Lung (tissue), 12 donors: ENCODE data around the gene TNFSF13. TPM values are rescaled to one million over a fixed set of nuclear protein-coding genes. Genes with fewer than 3 reads are reported as not detected.

Experiments used
- ATAC-seq: fragments of 200-7000 bp; cut with Tn5 transposase; one replicate; pipeline ENCODE4 v1.9.1; 2020; ENCODE audit warnings: moderate number of reproducible peaks; ENCODE audit not compliant: insufficient read depth, low FRiP score
- DNase-seq, 3 donors: peaks; one replicate each; pipeline ENCODE4 v3.0.0-alpha.2; 2013 to 2017
- H3K27ac ChIP-seq, 2 donors: one replicate each; pipeline ENCODE4 v1.5.1; 2013; ENCODE audit warnings: mild to moderate bottlenecking in 2 of 2, moderate library complexity in 2 of 2, control low read depth in 1 of 2, inconsistent platforms in 1 of 2, low read depth in 1 of 2, low read length in 1 of 2
- H3K27me3 ChIP-seq, 3 donors: one replicate each; pipeline ENCODE4 v1.5.1; 2013; ENCODE audit warnings: low read length in 2 of 3; ENCODE audit not compliant: control insufficient read depth in 3 of 3, insufficient read depth in 3 of 3
- H3K36me3 ChIP-seq, 4 donors: one replicate each; pipeline ENCODE4 v1.5.1; 2013; ENCODE audit warnings: low read length in 4 of 4, mild to moderate bottlenecking in 1 of 4, moderate library complexity in 1 of 4; ENCODE audit not compliant: control insufficient read depth in 4 of 4, insufficient read depth in 4 of 4
- H3K4me1 ChIP-seq, 5 donors: one replicate each; pipeline ENCODE4 v1.5.1; 2013; ENCODE audit warnings: low read length in 5 of 5, mild to moderate bottlenecking in 2 of 5, moderate library complexity in 1 of 5; ENCODE audit not compliant: control insufficient read depth in 5 of 5, insufficient read depth in 5 of 5
- H3K4me3 ChIP-seq: one replicate; pipeline ENCODE4 v1.5.1; 2013; ENCODE audit warnings: mild to moderate bottlenecking, control low read depth, moderate library complexity
- H3K9ac ChIP-seq, 2 donors: one replicate each; pipeline ENCODE4 v1.5.1; 2013; ENCODE audit warnings: low read length in 2 of 2, control low read depth in 1 of 2; ENCODE audit not compliant: insufficient read depth in 1 of 2
- H3K9me3 ChIP-seq, 4 donors: one replicate each; pipeline ENCODE4 v1.5.1; 2013; ENCODE audit warnings: low read length in 3 of 4, mild to moderate bottlenecking in 1 of 4, moderate library complexity in 1 of 4; ENCODE audit not compliant: control insufficient read depth in 4 of 4, insufficient read depth in 3 of 4
- WGBS, 2 donors: extraction: QIAGEN DNeasy Blood & Tissue Kit; methylation state at CpG; one replicate each; pipeline ENCODE4 v1.1.7; 2013; 5-methylcytosine and 5-hydroxymethylcytosine counted together
- polyA plus RNA-seq, 2 donors: library from polyadenylated mRNA; stranded (reverse); fragments of 200-250 nt; gene quantifications; one replicate each; pipeline ENCODE4 v1.2.1, GENCODE V29; 2013
- total RNA-seq, 2 donors: library from RNA; depleted of rRNA in 1 of 2; stranded (reverse); fragments of >200 nt in 1 of 2; gene quantifications; one replicate each; pipeline ENCODE4 v1.2.1, GENCODE V29; 2014 to 2021
- TF ChIP-seq, protein P1 (sequence below): IDR thresholded peaks from 2 replicates; pipeline ENCODE4 v1.5.1; 2012; ENCODE audit warnings: mild to moderate bottlenecking; ENCODE audit errors: control extremely low read depth, extremely low read depth
- donor health status: control.
- donor health status: control.
- donor health status: Bipolar disorder and iron deficiency.
- donor health status: healthy.
- donor health status: DM: yes; HTN: yes; CAD: no.

Gene TNFSF13
- total and polyA plus RNA-seq, 4 donors, result 48.7 to 140 (median 93.7) TPM

DNA sequence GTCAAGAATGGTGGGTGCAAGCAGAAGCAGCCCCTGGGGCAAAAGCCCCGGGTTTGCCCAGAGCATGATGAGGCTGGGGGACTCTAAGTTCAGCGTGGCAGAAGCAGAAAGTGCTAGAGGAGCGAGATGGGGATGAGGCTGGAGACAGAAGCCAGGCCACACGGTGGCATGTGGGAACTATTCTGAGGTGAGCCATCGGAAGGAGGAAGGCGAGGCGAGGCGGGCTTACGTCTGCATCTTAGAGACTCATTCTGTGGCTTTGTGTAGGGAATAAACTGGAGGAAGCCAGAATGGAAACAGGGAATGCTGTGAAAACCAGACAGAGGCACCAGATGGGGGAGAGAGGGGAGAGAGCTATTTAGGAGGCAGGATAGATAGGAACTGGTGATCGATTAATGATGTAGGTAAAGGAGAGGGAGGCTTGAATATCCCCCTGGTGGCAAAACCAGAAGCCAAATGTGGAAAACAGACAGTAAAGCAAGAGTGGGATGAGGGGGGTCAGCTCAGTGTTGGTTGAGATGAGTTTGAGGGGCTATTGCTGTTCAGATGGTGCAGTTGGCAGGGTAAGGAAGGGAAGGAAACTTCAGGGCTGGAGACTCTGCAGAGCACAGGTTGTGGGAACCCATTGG, 3.1 kb upstream of the TNFSF13 start:
- TF ChIP-seq, protein P1, sequence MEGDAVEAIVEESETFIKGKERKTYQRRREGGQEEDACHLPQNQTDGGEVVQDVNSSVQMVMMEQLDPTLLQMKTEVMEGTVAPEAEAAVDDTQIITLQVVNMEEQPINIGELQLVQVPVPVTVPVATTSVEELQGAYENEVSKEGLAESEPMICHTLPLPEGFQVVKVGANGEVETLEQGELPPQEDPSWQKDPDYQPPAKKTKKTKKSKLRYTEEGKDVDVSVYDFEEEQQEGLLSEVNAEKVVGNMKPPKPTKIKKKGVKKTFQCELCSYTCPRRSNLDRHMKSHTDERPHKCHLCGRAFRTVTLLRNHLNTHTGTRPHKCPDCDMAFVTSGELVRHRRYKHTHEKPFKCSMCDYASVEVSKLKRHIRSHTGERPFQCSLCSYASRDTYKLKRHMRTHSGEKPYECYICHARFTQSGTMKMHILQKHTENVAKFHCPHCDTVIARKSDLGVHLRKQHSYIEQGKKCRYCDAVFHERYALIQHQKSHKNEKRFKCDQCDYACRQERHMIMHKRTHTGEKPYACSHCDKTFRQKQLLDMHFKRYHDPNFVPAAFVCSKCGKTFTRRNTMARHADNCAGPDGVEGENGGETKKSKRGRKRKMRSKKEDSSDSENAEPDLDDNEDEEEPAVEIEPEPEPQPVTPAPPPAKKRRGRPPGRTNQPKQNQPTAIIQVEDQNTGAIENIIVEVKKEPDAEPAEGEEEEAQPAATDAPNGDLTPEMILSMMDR, result no peak
- no peak for DNase-seq
- peaks cover 0 to 35% (median 16%) of the 10 kb centered on the region in 5 donors for H3K4me1 ChIP-seq
- H3K9ac ChIP-seq, result no peak overlapping the region
- H3K36me3 ChIP-seq, result peaks cover 0 to 6% (median 2%) of the 10 kb centered on the region in 4 donors
- 73 to 79% methylated on average over 10 of the region's 10 CpGs for WGBS, 2 donors
- ATAC-seq, result no peak
- H3K4me3 ChIP-seq, result no peak overlapping the region
- no peak overlapping the region for H3K27ac ChIP-seq
- no peaks in the 10 kb centered on the region for H3K27me3 ChIP-seq
- H3K9me3 ChIP-seq, result no peaks in the 10 kb centered on the region

DNA sequence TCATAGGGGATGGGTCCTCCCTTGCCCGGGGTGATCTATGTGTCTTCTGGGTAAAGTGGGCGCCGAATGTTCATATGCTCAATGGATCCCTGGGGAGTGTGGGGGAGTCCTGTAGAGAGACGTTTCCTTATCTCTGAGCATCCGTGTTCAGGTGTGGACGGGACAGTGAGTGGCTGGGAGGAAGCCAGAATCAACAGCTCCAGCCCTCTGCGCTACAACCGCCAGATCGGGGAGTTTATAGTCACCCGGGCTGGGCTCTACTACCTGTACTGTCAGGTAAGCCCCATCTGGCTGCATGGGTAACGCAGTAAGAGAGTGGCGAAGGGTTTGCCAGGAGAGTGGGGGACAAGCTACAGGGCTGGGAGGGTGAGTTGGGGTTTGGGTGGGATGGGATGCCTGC, 1.9 kb upstream of the TNFSF13 start:
- TF ChIP-seq, protein P1, result no peak
- 79 to 91% methylated on average over 12 of the region's 12 CpGs for WGBS, 2 donors
- Histone ChIP-seq H3K27ac (peak overlapping the region in 1 of 2 donors; percentile 37), H3K36me3 (peaks cover 0 to 6% (median 2%) of the 10 kb centered on the region in 4 donors), H3K4me1 (peaks cover 0 to 40% (median 21%) of the 10 kb centered on the region in 5 donors), H3K27me3 (no peaks in the 10 kb centered on the region), H3K9ac (no peak overlapping the region), H3K4me3 (no peak overlapping the region), H3K9me3 (no peaks in the 10 kb centered on the region)
- ATAC-seq (no peak), DNase-seq (no peak)

DNA sequence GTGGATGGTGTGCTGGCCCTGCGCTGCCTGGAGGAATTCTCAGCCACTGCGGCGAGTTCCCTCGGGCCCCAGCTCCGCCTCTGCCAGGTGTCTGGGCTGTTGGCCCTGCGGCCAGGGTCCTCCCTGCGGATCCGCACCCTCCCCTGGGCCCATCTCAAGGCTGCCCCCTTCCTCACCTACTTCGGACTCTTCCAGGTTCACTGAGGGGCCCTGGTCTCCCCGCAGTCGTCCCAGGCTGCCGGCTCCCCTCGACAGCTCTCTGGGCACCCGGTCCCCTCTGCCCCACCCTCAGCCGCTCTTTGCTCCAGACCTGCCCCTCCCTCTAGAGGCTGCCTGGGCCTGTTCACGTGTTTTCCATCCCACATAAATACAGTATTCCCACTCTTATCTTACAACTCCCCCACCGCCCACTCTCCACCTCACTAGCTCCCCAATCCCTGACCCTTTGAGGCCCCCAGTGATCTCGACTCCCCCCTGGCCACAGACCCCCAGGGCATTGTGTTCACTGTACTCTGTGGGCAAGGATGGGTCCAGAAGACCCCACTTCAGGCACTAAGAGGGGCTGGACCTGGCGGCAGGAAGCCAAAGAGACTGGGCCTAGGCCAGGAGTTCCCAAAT, 1.3 kb upstream of the TNFSF13 start:
- H3K4me3 ChIP-seq, result no peak overlapping the region
- peak overlapping the region in 1 of 2 donors; percentile 66 for H3K9ac ChIP-seq

More for the DNA sequence above, 1.3 kb upstream of the TNFSF13 start:
- WGBS, 2 donors, result 65 to 67% methylated on average over 18 to 19 of the region's 19 CpGs
- peak; percentile 31 to 47 (median 40) for DNase-seq
- no peaks in the 10 kb centered on the region for H3K9me3 ChIP-seq
- no peak for ATAC-seq
- TF ChIP-seq, protein P1, result no peak
- peaks cover 0 to 41% (median 21%) of the 10 kb centered on the region in 5 donors for H3K4me1 ChIP-seq
- no peaks in the 10 kb centered on the region for H3K27me3 ChIP-seq
- H3K27ac ChIP-seq, result peak overlapping the region in 1 of 2 donors; percentile 37
- H3K36me3 ChIP-seq, result peaks cover 0 to 6% (median 2%) of the 10 kb centered on the region in 4 donors
